ENCODE measurements around the gene SCUBE2. TPM values are rescaled to one million over a fixed set of nuclear protein-coding genes. Genes with fewer than 3 reads are reported as not detected.

The SCUBE2 gene
- total and polyA plus RNA-seq, 2 donors (not counting 3 experiments of a cell fraction or from before 2014, with no cell fraction given), result 0.55 to 3.5 TPM

GRCh38 chr11:9022961-9023680 is 68.3 kb downstream of the SCUBE2 start:
- TF ChIP-seq, protein P1, sequence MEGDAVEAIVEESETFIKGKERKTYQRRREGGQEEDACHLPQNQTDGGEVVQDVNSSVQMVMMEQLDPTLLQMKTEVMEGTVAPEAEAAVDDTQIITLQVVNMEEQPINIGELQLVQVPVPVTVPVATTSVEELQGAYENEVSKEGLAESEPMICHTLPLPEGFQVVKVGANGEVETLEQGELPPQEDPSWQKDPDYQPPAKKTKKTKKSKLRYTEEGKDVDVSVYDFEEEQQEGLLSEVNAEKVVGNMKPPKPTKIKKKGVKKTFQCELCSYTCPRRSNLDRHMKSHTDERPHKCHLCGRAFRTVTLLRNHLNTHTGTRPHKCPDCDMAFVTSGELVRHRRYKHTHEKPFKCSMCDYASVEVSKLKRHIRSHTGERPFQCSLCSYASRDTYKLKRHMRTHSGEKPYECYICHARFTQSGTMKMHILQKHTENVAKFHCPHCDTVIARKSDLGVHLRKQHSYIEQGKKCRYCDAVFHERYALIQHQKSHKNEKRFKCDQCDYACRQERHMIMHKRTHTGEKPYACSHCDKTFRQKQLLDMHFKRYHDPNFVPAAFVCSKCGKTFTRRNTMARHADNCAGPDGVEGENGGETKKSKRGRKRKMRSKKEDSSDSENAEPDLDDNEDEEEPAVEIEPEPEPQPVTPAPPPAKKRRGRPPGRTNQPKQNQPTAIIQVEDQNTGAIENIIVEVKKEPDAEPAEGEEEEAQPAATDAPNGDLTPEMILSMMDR (IDR thresholded peaks at IDR 0.05; ENCODE audit: extremely low read depth in 1 of 2, insufficient read depth in 1 of 2, low read depth in 1 of 2, low read length in 2 of 2), result no peak
- TF ChIP-seq POLR2AphosphoS5 (IDR thresholded peaks at IDR 0.05; ENCODE audit: insufficient read depth, low read depth, low read length) (no peak), MAX (IDR thresholded peaks at IDR 0.05; ENCODE audit: insufficient read depth, insufficient read length) (no peak), FOS (IDR thresholded peaks at IDR 0.05; ENCODE audit: borderline replicate concordance, insufficient read depth, low read length) (no peak), MYC (IDR thresholded peaks at IDR 0.05; ENCODE audit: low read depth, low read length) (no peak), POLR2A (IDR thresholded peaks at IDR 0.05; ENCODE audit: low read depth, low read length) (no peak), GATA2 (IDR thresholded peaks at IDR 0.05; ENCODE audit: insufficient read depth, insufficient read length, low read depth, low read length) (no peak), JUN (IDR thresholded peaks at IDR 0.05; ENCODE audit: borderline replicate concordance, insufficient read depth, insufficient read length, low read depth) (no peak), EZH2 (IDR thresholded peaks at IDR 0.05; ENCODE audit: borderline replicate concordance, low read depth, low read length, severe bottlenecking) (no peak)
- ChIA-PET CTCF (interaction anchor here (0.9 to 1.1 kb wide), 3 partner anchors 13 to 483 kb away, joined by 3 read pairs; no protein-coding TSS in a partner anchor), POLR2A (no interaction called here)
- no peaks in the 10 kb centered on the region for H3K9me3 ChIP-seq (replicated peaks; ENCODE audit: control insufficient read depth, insufficient read depth, low read length)
- no peaks in the 10 kb centered on the region for H3K36me3 ChIP-seq (ENCODE audit: control insufficient read depth in 2 of 2, extremely low read depth in 1 of 2, insufficient read depth in 2 of 2, low read length in 2 of 2)
- DNase-seq (ENCODE audit: low read depth, low spot score) (no peak), FAIRE-seq (no peak)
- H3K27ac ChIP-seq (ENCODE audit: insufficient read depth, low read depth, low read length), result no peak overlapping the region
- H3K27me3 ChIP-seq (ENCODE audit: control insufficient read depth in 2 of 2, insufficient read depth in 2 of 2, low read length in 2 of 2), result peaks cover 4 to 6% of the 10 kb centered on the region in 2 experiments
- dilution Hi-C loops (cut with MboI; ENCODE audit: extremely low pct_ligation_motif_present, low sequenced_read_pairs) (no loop called here), intact Hi-C loops (cut with micrococcal nuclease) (no loop called here)
- no peak overlapping the region for H3K4me3 ChIP-seq (replicated peaks in 1 of 3; ENCODE audit: insufficient read depth in 1 of 3, low read depth in 1 of 3, low read length in 3 of 3)
- H3K9me1 ChIP-seq (replicated peaks; ENCODE audit: control insufficient read depth, extremely low read depth, insufficient read depth, low read length), result no peaks in the 10 kb centered on the region
- H2AFZ ChIP-seq (ENCODE audit: low read depth, low read length), result no peak overlapping the region
- H3K4me1 ChIP-seq (ENCODE audit: control insufficient read depth, extremely low read depth, insufficient read depth, low read length), result no peaks in the 10 kb centered on the region
- H3K4me2 ChIP-seq (ENCODE audit: insufficient read depth, low read length), result no peak overlapping the region
- H3K9ac ChIP-seq (replicated peaks; ENCODE audit: extremely low read depth, insufficient read depth, low read length), result no peak overlapping the region
- H3K79me2 ChIP-seq (ENCODE audit: control insufficient read depth, insufficient read depth, low read length), result no peaks in the 10 kb centered on the region
- no peaks in the 10 kb centered on the region for H4K20me1 ChIP-seq (replicated peaks; ENCODE audit: control insufficient read depth, extremely low read depth, insufficient read depth, low read length)
- BruUV-seq (replicated peaks), result no TSS peak
